GM12892 (cell line): ENCODE results near the gene DLX1.

ENCODE experiments used
- POLR2A ChIP-seq: IDR thresholded peaks from 2 replicates; pipeline ENCODE4 v1.6.1; 2011; ENCODE audit warnings: low read depth, low read length, control low read depth
- POLR2AphosphoS5 ChIP-seq: IDR thresholded peaks from 2 replicates; pipeline ENCODE4 v1.6.1; 2011; ENCODE audit warnings: low read depth, low read length, control low read depth

DNA sequence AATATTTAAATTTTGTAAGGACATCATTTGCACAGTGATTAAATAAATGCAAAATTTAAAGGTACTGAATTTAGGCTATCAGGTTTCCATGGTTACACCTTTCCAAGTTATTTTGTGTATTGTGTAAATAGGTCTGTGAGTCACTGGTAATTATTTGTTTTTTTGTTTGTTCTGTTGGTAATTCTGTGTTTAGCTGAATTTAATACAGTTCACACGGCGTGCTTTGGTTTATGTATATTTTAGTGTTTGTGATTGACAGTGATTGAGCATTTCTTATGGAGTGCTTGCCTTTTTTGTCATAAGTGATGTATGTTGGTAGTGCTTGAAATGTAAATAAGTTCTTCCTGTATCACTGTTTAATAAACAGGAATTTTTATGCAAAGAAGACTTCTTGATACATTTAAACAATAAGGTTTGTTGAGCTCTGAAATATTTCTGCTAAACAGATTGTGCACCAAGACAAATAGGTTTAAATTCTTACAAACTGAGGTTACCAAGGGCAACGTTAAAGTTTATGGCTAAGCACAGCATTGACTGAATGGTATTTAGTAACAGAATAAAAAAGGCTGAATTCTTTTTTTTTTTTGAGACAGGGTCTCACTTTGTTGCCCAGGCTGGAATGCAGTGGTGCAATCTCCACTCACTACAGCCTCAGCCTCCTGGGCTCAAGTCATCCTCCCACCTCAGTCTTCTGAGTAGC lies 38.3 kb upstream of the DLX1 start:
- TF ChIP-seq POLR2AphosphoS5 (no peak), POLR2A (no peak)
